Measurements from ENCODE around the gene PA2G4.
A peak's percentile ranks its signal among the peaks of the same experiment; 100 is the strongest.

Gene PA2G4

GRCh38 chr12:56121204-56121870 lies 17.0 kb downstream of the PA2G4 start:
- DNase-seq (ENCODE audit: insufficient read length, low spot score) (no peak), FAIRE-seq (no peak)

GRCh38 chr12:56122637-56123036 lies 18.3 kb downstream of the PA2G4 start:
- DNase-seq (ENCODE audit: insufficient read length, low spot score) (no peak), FAIRE-seq (no peak)

- no peak for FAIRE-seq
- no peak for DNase-seq (ENCODE audit: insufficient read length, low spot score)
Measured at GRCh38 chr12:56124133-56124532, 19.8 kb downstream of the PA2G4 start.

DNA sequence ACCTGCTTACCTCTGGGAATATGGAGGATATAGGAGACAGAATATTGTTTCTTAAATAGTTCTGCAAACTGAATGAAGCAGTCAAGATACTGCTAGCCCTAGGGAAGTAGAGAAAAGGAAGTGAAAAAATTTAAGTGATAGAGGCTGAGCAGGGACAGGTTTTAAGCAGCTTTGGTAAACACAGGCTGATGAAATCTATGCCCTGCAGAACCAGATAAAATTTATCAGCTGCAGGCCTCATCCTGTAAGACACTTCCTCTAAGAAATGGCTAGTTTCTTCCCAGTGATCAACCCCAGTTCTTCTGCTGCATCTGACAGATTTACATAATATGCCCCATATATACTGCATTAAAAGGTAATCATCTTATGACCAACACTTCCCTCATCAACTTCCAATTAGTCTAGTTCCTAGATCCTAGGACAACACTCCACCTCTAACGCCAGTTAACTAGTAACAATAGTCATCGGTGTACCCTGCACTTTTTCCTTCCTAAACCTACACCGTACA lies 22.4 kb downstream of the PA2G4 start:
- no peak for FAIRE-seq
- DNase-seq (ENCODE audit: insufficient read length, low spot score), result no peak

GRCh38 chr12:56127485-56127887 lies 23.1 kb downstream of the PA2G4 start:
- DNase-seq (ENCODE audit: insufficient read length, low spot score) (no peak), FAIRE-seq (no peak)

GRCh38 chr12:56127888-56128669 lies 23.7 kb downstream of the PA2G4 start, which contains the start of gene ESYT1:
Gene ESYT1 (plus strand): TSS chr12:56128267. CDS start chr12:56128320, 53 bp downstream.
- peak; percentile 83 for DNase-seq (ENCODE audit: insufficient read length, low spot score)
- FAIRE-seq, result peak; percentile 92

GRCh38 chr12:56128670-56129205 lies 24.4 kb downstream of the PA2G4 start:
- FAIRE-seq, result no peak
- DNase-seq (ENCODE audit: insufficient read length, low spot score), result no peak

DNA sequence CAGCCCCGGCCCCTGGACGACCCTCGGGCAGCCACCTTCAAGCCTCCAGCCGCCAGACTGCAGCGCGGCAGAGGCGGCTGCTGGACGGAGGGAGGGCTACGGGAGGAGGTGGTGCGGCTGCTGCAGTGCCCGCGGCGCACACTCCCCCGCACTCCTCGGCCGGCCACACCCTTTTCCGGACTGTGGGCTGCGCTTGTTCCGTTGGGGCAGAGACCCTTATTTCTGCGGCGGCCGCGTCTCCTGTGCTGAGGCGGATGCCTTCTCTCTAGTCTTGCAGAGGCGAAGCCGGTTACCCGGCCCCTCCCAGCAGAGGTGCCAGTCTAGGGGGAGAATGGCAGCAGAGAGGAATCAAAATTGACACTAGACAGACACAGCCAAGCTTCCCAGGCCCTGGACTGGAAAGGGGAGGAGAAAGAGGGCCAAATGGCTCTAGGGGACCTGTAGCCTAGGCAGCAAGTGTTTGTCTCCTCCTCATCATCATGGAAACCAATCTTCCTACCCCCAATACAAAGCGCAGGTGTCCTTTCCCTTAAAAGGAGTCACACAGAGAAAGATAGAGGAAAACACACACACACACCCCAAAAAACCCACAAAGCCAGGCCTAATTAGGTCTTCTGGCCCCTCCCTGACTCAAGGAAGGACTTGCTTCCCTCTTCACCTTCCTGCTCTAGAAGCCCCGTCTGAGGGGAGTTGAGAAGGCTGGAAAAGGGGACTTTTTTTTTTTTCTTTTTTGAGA lies 25.0 kb downstream of the PA2G4 start:
- FAIRE-seq, result peak; percentile 33
- DNase-seq (ENCODE audit: insufficient read length, low spot score), result no peak

DNA sequence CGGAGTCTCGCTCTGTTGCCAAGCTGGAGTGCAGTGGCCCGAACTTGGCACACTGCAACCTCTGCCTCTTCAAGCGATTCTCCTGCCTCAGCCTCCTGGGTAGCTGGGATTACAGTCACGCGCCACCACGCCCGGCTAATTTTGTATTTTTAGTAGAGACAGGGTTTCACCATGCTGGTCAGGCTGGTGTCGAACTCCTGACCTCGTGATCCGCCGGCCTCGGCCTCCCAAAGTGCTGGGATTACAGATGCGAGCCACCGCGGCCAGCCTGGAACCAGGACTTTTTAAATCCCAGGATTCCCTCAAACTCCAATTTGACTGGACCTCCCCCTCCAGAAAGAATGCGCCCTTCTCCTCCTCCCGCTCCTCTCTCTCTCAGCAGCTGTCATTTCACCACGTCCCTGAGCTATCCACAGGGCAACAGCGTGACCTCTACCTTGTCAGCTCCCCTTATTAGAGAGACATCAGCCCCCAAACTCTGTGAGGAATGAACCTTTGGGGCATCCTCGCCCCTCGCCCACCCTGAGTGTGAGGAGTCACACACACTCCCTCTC lies 25.7 kb downstream of the PA2G4 start:
- no peak for DNase-seq (ENCODE audit: insufficient read length, low spot score)
- FAIRE-seq, result no peak

GRCh38 chr12:56130876-56131275 lies 26.5 kb downstream of the PA2G4 start:
- no peak for FAIRE-seq

GRCh38 chr12:56134897-56135296 lies 30.5 kb downstream of the PA2G4 start:
- FAIRE-seq (no peak), DNase-seq (ENCODE audit: insufficient read length, low spot score) (no peak)

More at GRCh38 chr12:56130876-56131275, 26.5 kb downstream of the PA2G4 start:
- DNase-seq (ENCODE audit: insufficient read length, low spot score), result no peak

DNA sequence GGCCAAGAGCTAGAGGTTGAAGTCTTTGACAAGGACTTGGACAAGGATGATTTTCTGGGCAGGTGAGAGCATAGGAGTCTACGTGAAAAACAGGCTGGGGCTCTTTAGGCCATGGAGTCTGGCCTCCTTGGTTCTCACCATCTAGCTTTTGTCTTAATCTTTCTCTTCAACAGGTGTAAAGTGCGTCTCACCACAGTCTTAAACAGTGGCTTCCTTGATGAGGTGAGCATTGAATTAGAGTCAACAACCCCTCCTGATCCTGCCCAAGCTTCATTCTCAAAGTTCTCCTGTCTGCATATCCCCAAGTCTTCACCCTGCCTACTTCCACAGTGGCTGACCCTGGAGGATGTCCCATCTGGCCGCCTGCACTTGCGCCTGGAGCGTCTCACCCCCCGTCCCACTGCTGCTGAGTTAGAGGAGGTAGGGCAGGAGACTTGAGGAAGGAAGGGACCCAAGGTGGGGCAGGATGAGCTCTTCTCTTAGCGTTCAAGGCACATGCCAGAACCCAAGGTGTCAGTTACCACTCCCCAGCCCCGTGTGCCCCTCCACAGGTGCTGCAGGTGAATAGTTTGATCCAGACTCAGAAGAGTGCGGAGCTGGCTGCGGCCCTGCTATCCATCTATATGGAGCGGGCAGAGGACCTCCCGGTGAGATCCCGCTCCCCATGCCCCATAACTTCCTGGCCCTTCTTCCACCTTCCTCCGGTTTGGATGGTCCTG lies 33.7 kb downstream of the PA2G4 start:
- DNase-seq (ENCODE audit: insufficient read length, low spot score) (no peak), FAIRE-seq (no peak)

DNA sequence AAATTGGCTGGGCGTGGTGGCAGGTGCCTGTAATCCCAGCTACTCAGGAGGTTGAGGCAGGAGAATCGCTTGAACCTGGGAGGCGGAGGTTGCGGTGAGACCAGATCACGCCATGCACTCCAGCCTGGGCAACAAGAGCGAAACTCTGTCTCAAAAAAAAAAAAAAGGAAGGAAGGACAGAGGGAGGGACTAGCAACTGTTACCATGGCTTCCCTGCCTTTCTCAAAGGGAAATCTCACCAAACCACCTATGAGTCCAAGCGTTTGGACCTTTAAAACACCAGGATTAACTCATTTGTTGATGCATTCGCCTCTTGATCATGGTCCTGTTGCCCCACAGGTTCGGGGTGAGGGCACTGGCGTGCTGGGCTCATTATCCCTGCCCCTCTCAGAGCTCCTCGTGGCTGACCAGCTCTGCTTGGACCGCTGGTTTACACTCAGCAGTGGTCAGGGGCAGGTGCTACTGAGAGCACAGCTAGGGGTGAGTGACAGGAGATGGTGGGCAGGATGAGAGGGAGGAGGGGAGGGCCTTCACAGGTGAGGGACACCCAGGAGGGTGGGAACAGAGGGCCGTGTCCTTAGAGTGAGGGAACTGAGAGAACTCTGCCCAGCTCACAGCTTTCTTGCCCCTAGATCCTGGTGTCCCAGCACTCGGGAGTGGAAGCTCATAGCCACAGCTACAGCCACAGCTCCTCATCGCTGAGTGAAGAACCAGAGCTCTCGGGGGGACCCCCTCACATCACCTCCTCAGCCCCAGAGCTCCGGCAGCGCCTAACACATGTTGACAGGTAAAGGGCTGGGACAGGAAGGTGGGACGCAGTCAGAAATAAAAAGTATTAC lies 37.8 kb downstream of the PA2G4 start:
- DNase-seq (ENCODE audit: insufficient read length, low spot score), result no peak

DNA sequence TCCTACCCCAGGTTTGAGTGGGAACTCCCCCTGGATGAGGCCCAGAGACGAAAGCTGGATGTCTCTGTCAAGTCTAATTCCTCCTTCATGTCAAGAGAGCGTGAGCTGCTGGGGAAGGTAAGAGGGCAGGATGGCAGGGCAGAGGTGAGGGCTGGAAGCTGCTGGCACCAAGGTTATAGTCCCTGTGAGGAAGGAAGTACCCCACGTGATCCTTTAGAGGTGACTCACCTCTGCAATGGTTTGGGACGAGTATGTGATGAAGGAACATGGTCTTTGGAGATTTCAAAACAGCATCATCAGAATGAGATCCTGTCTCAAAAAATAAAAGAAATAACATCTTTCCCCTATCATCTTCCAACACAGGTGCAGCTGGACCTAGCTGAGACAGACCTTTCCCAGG lies 38.9 kb downstream of the PA2G4 start:
- FAIRE-seq, result no peak

More for the DNA sequence above, 37.8 kb downstream of the PA2G4 start:
- no peak for FAIRE-seq

DNA sequence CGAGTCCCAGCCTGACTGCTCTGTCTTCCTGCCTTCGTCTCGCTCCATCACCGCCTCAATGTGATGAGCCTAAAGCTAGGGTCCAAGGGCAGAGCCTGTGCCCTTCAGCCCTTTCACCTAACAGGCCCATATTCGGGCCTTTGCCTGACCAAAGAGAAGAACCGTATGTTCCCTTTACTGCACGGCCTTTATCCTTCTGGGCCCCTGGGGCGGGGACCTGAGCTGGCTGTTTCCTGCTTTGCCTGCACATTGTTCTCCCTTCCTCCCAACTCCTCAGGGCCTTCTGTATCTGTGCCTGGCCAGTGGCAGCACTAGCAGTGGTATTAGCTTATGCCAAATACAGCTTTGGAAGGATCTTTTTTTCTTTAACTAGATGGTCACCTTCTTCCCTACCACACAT lies 39.5 kb downstream of the PA2G4 start:
- DNase-seq (ENCODE audit: insufficient read length, low spot score) (no peak), FAIRE-seq (no peak)

More for the DNA sequence above, 38.9 kb downstream of the PA2G4 start:
- no peak for DNase-seq (ENCODE audit: insufficient read length, low spot score)

DNA sequence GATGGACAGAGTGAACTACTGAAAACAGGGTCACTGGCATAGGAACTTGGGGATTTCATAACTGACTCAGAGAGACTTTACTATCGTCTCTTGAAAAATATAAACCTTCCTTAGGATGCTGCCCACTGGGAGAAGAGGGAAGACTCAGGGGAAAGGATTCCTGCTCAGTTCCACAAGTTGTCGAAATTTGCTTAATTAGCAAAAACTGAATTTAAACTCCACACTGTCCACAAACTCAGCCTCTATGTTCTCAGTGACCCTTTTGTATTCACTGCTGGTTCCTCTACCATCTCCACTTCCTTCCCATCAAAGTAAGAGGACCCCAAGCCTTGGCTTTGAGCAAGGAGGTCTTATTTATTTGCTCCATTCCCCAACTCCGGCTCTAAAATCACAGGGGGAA lies 40.9 kb downstream of the PA2G4 start:
- FAIRE-seq, result no peak

GRCh38 chr12:56146492-56147460 lies 42.4 kb downstream of the PA2G4 start:
- FAIRE-seq, result no peak
- DNase-seq (ENCODE audit: insufficient read length, low spot score), result no peak

More for the DNA sequence above, 40.9 kb downstream of the PA2G4 start:
- DNase-seq (ENCODE audit: insufficient read length, low spot score), result no peak

DNA sequence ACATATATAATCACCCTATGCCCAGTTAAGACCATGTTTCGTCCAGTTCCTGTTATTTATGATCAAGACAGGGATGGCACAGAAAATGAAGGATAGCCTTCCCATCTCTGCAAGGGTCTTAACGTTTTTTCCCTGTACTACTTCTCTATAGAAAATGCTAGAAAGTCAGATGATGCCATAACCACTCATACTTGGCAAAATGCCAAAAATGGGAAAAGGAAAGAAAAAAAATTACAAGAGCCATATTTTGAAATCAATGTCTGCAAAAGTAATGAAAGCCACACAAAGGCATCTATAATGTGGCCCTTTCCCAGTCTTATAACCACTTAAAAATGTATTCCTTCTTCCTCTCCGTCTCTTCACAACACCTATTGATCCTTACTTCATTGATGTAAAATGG lies 46.2 kb downstream of the PA2G4 start:
- FAIRE-seq, result peak; percentile 77
- no peak for DNase-seq (ENCODE audit: insufficient read length, low spot score)

Measured in GM19239 (cell line).